GM23248 (cell line): ENCODE measurements around the gene KLHL36. TPM values are rescaled to one million over a fixed set of nuclear protein-coding genes. Genes with fewer than 3 reads are reported as not detected.
"Not testable (repeated sequence)": the region's sequence is repeated elsewhere in the genome, so short reads cannot be mapped to it uniquely, and the experiment has no call there.

Source experiments
- DNase-seq: peaks from one replicate; pipeline ENCODE4 v3.0.0-alpha.2; 2015
- H2AFZ ChIP-seq: fragments of 200-600 bp; sonication (generic); 2 replicates; pipeline ENCODE4 v1.6.1; 2016; ENCODE audit warnings: antibody characterized with exemption
- H3F3A ChIP-seq: fragments of 200-600 bp; sonication (generic); 2 replicates; pipeline ENCODE4 v1.6.1; 2016; ENCODE audit warnings: mild to moderate bottlenecking, antibody characterized with exemption, mixed run types; ENCODE audit not compliant: insufficient read depth
- H3K27ac ChIP-seq: fragments of 200-600 bp; sonication (generic); 2 replicates; pipeline ENCODE4 v1.5.1; 2016; ENCODE audit warnings: mild to moderate bottlenecking
- H3K27me3 ChIP-seq: fragments of 200-600 bp; sonication (generic); replicated peaks from 2 replicates; pipeline ENCODE4 v1.6.1; 2016; ENCODE audit warnings: mild to moderate bottlenecking; ENCODE audit not compliant: insufficient read depth
- H3K36me3 ChIP-seq: fragments of 200-600 bp; sonication (generic); 2 replicates; pipeline ENCODE4 v1.6.1; 2016; ENCODE audit warnings: low read depth, mild to moderate bottlenecking
- H3K4me1 ChIP-seq: fragments of 200-600 bp; sonication (generic); 2 replicates; pipeline ENCODE4 v1.6.1; 2016; ENCODE audit warnings: mild to moderate bottlenecking; ENCODE audit not compliant: insufficient read depth
- H3K4me2 ChIP-seq: fragments of 200-600 bp; sonication (generic); one replicate; pipeline ENCODE4 v1.6.1; 2016; ENCODE audit warnings: mild to moderate bottlenecking; ENCODE audit not compliant: unreplicated experiment
- H3K4me3 ChIP-seq: fragments of 200-600 bp; sonication (generic); 2 replicates; pipeline ENCODE4 v1.5.1; 2016; ENCODE audit warnings: mild to moderate bottlenecking
- H3K79me2 ChIP-seq: fragments of 200-600 bp; sonication (generic); 2 replicates; pipeline ENCODE4 v1.6.1; 2016; ENCODE audit warnings: mild to moderate bottlenecking; ENCODE audit not compliant: insufficient read depth
- H3K9ac ChIP-seq: fragments of 200-600 bp; sonication (generic); 2 replicates; pipeline ENCODE4 v1.6.1; 2016; ENCODE audit warnings: mild to moderate bottlenecking
- H3K9me2 ChIP-seq: fragments of 200-600 bp; sonication (generic); 2 replicates; pipeline ENCODE4 v1.6.1; 2016; ENCODE audit warnings: mixed run types, mild to moderate bottlenecking, moderate library complexity; ENCODE audit not compliant: insufficient read depth
- H3K9me3 ChIP-seq: fragments of 200-600 bp; sonication (generic); one replicate; pipeline ENCODE4 v1.6.1; 2017; ENCODE audit warnings: low read depth
- H4K20me1 ChIP-seq: fragments of 200-600 bp; sonication (generic); 2 replicates; pipeline ENCODE4 v1.6.0; 2016; ENCODE audit not compliant: insufficient read depth
- EZH2 ChIP-seq: fragments of 200-600 bp; sonication (generic); IDR thresholded peaks from 2 replicates; pipeline ENCODE4 v1.6.1; 2018; ENCODE audit warnings: antibody characterized with exemption, mild to moderate bottlenecking; ENCODE audit not compliant: insufficient read depth, poor library complexity, severe bottlenecking
- EZH2phosphoT487 ChIP-seq: fragments of 200-600 bp; sonication (generic); IDR thresholded peaks from 2 replicates; pipeline ENCODE4 v1.6.1; 2018; ENCODE audit warnings: antibody characterized with exemption, moderate library complexity, mild to moderate bottlenecking, low read depth; ENCODE audit not compliant: insufficient read depth
- WGBS, 2 experiments: methylation state at CpG; one replicate each; pipeline ENCODE4 v1.1.6; 2015 to 2017; ENCODE audit warnings: low lambda C conversion rate in 2 of 2, low coverage in 1 of 2; ENCODE audit errors: missing lambda C conversion rate in 2 of 2; 5-methylcytosine and 5-hydroxymethylcytosine counted together
- in situ Hi-C: fragments of 300-500 bp; cut with MboI; formaldehyde crosslinking; loops from 2 replicates; pipeline ENCODE4 v1.15.0; 2020
- polyA plus RNA-seq: library from polyadenylated mRNA; unstranded; fragments of >200 nt; fragmentation: Nextera tagmentation; extraction: Ambion mirVana; gene quantifications from 2 replicates; pipeline ENCODE4 v1.2.1, GENCODE V29; 2016
- total RNA-seq: library from RNA; depleted of rRNA; stranded (reverse); fragments of >200 nt; shearing (Covaris generic); gene quantifications from 2 replicates; pipeline ENCODE4 v1.2.3, GENCODE V29; 2014

KLHL36 gene
- total and polyA plus RNA-seq, 2 experiments from 2014 or later, result 18.1 to 83.9 TPM

- peak overlapping the region; percentile 92 for H3K4me3 ChIP-seq
- DNase-seq, result peak; percentile 63
- no peaks in the 10 kb centered on the region for H3K27me3 ChIP-seq
- TF ChIP-seq EZH2phosphoT487 (no peak), EZH2 (no peak)
- in situ Hi-C loops, result no loop called here
- no peaks in the 10 kb centered on the region for H3K9me2 ChIP-seq
- no peaks in the 10 kb centered on the region; the same call in 1 of the 2 replicates for H4K20me1 ChIP-seq
- H3F3A ChIP-seq, result peaks cover 11% of the 10 kb centered on the region
- peak overlapping the region; percentile 95 for H3K4me2 ChIP-seq
- H3K9ac ChIP-seq, result peak overlapping the region; percentile 78
- peak overlapping the region; percentile 44 for H3K27ac ChIP-seq
- no peaks in the 10 kb centered on the region for H3K36me3 ChIP-seq
- H3K9me3 ChIP-seq, result no peaks in the 10 kb centered on the region
- peak overlapping the region; percentile 65 for H2AFZ ChIP-seq
- peaks cover 16% of the 10 kb centered on the region for H3K4me1 ChIP-seq
- WGBS, 2 experiments, result 2 to 3% methylated on average over 45 to 50 of the region's 54 CpGs
- H3K79me2 ChIP-seq, result peaks cover 54% of the 10 kb centered on the region
Observed at GRCh38 chr16:84617041-84617790, 31.1 kb upstream of the KLHL36 start.

- H3K4me1 ChIP-seq, result peaks cover 16% of the 10 kb centered on the region
- H3K27ac ChIP-seq, result peak within 1 kb of the TSS; percentile 90
- H3K9ac ChIP-seq, result peak within 1 kb of the TSS; percentile 78
- WGBS, 2 experiments, result 0 to 2% methylated on average over 28 to 55 of the region's 76 CpGs
- peak within 1 kb of the TSS; percentile 92 for H3K4me3 ChIP-seq
- H3K9me2 ChIP-seq, result no peaks in the 10 kb centered on the region
- H3K27me3 ChIP-seq, result no peaks in the 10 kb centered on the region
- H3K9me3 ChIP-seq, result no peaks in the 10 kb centered on the region
- H2AFZ ChIP-seq, result peak within 1 kb of the TSS; percentile 71
- H3K36me3 ChIP-seq, result no peaks in the 10 kb centered on the region
- TF ChIP-seq EZH2 (no peak), EZH2phosphoT487 (no peak)
- H3F3A ChIP-seq, result peaks cover 11% of the 10 kb centered on the region
- peaks cover 47% of the 10 kb centered on the region for H3K79me2 ChIP-seq
- peak; percentile 99 for DNase-seq
- H4K20me1 ChIP-seq, result no peaks in the 10 kb centered on the region; the same call in 1 of the 2 replicates
- in situ Hi-C loops, result no loop called here
- peak within 1 kb of the TSS; percentile 95 for H3K4me2 ChIP-seq
Observed at GRCh38 chr16:84617791-84618580, 30.3 kb upstream of the KLHL36 start, which contains the start of gene COTL1. COTL1 (minus strand) TSS chr16:84618078; CDS start chr16:84617914, 164 bp downstream.

- peak overlapping the region; percentile 65 for H3K9ac ChIP-seq
- TF ChIP-seq EZH2, result no peak
- TF ChIP-seq EZH2phosphoT487, result no peak
- peak overlapping the region; percentile 68 for H3K4me3 ChIP-seq
- peaks cover 16% of the 10 kb centered on the region for H3K4me1 ChIP-seq
- H3K27me3 ChIP-seq, result no peaks in the 10 kb centered on the region
- H3K9me2 ChIP-seq, result no peaks in the 10 kb centered on the region
- in situ Hi-C loops, result no loop called here
- H3K36me3 ChIP-seq, result no peaks in the 10 kb centered on the region
- peak overlapping the region; percentile 86 for H3K4me2 ChIP-seq
- no peaks in the 10 kb centered on the region for H4K20me1 ChIP-seq
- peaks cover 38% of the 10 kb centered on the region for H3K79me2 ChIP-seq
- peak; percentile 97 for DNase-seq
- peak overlapping the region; percentile 71 for H2AFZ ChIP-seq
- H3K27ac ChIP-seq, result peak overlapping the region; percentile 90
- H3F3A ChIP-seq, result peaks cover 11% of the 10 kb centered on the region
- H3K9me3 ChIP-seq, result no peaks in the 10 kb centered on the region
- 13 to 17% methylated on average over 10 to 12 of the region's 12 CpGs for WGBS, 2 experiments
Observed at GRCh38 chr16:84618581-84619460, 29.5 kb upstream of the KLHL36 start.

- in situ Hi-C loops, result loop anchor here (5.0 to 10.0 kb wide), 2 partner anchors 104 to 109 kb away; no protein-coding TSS in a partner anchor
- H3K9me3 ChIP-seq, DNase-seq, H4K20me1 ChIP-seq, H3K9me2 ChIP-seq, H3K27me3 ChIP-seq, H3K9ac ChIP-seq, H3K27ac ChIP-seq, H3K36me3 ChIP-seq, H3K4me3 ChIP-seq, H2AFZ ChIP-seq, H3K4me2 ChIP-seq: not testable (repeated sequence)
- Histone ChIP-seq H3K4me1 (peaks cover 10% of the 10 kb centered on the region), H3F3A (peaks cover 11% of the 10 kb centered on the region), H3K79me2 (peaks cover 17% of the 10 kb centered on the region)
- 92% methylated on average over 10 of the region's 10 CpGs for WGBS, 2 experiments
Observed at GRCh38 chr16:84620913-84621312, 27.4 kb upstream of the KLHL36 start.
